ENCODE data around the gene ALOX12.

DNA sequence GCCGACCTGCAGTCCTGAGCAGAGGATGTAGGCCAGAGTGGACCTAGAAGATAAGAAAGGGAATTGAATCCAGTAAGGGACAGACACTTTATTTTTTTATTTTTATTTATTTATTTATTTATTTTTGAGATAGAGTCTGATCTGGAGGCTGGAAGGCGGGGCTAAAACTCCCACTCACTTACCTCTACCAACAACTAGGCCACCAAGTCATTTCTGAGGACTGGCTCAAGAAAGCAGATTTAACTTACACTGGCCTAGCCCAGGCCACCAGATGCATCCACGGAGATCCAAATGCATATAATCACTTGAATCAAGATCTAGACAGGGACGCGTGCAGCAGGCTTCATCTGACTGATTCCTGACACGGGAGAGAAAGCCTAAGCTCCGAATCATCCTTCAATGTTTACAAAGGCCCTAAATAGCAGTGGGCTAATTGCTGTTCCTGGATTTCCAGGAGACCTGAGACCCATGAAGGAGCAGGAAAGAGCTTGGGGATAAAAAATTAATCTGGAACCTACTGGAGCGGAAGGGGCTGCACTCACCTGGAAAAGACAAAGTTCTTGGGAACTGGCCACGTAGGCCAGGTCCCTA lies 1.1 kb upstream of the ALOX12 start:
- TF ChIP-seq, protein P1, sequence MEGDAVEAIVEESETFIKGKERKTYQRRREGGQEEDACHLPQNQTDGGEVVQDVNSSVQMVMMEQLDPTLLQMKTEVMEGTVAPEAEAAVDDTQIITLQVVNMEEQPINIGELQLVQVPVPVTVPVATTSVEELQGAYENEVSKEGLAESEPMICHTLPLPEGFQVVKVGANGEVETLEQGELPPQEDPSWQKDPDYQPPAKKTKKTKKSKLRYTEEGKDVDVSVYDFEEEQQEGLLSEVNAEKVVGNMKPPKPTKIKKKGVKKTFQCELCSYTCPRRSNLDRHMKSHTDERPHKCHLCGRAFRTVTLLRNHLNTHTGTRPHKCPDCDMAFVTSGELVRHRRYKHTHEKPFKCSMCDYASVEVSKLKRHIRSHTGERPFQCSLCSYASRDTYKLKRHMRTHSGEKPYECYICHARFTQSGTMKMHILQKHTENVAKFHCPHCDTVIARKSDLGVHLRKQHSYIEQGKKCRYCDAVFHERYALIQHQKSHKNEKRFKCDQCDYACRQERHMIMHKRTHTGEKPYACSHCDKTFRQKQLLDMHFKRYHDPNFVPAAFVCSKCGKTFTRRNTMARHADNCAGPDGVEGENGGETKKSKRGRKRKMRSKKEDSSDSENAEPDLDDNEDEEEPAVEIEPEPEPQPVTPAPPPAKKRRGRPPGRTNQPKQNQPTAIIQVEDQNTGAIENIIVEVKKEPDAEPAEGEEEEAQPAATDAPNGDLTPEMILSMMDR (conservative IDR thresholded peaks at IDR 0.05; ENCODE audit: low read length) = no peak
- TF ChIP-seq EZH2phosphoT487 (IDR thresholded peaks at IDR 0.05; ENCODE audit: borderline replicate concordance) = no peak

Data from Loucy (cell line).